Jurkat, Clone E6-1 (cell line): ENCODE data around the gene RBL2.
"Not testable (repeated sequence)": the region's sequence is repeated elsewhere in the genome, so short reads cannot be mapped to it uniquely, and the experiment has no call there.

ENCODE experiments used
- DNase-seq: peaks from one replicate; pipeline ENCODE4 v3.0.0-alpha.2; 2011; ENCODE audit warnings: low read depth, low spot score
- H3K4me3 ChIP-seq: 2 replicates; pipeline ENCODE4 v1.5.1; 2011; ENCODE audit warnings: mild to moderate bottlenecking, low read length, control low read depth, moderate library complexity

RBL2 gene

GRCh38 chr16:53523126-53523804 lies 89.0 kb downstream of the RBL2 start:
- no peak overlapping the region for H3K4me3 ChIP-seq
- no peak for DNase-seq

DNA sequence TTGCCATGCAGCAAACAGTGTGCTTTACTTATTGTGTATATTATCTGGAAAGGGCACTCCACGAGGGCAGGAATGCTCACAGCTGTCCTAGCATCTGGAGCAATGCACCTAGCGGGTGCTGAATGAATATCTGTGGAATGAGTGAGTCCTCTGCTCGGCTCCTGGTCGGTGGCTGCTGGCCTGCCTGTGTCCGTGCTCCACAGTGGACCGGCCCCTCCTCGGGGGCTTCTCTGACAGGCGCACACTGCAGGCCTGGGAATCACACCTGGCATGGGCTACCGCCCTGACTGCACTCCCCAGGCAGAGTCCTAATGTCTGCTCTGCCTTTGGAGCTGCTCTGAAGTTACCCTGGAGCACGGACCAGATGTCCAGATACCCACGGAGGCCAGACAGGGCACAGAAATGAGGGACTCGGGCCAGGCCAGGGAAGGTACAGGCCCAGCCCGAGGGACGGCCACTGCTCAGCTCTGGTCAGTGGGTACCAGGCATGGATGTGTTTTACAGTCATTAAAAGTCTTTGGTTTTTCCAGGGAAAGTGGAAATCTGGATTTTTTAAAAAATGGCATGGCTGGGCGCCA lies 89.8 kb downstream of the RBL2 start:
- no peak for DNase-seq
- no peak overlapping the region for H3K4me3 ChIP-seq

DNA sequence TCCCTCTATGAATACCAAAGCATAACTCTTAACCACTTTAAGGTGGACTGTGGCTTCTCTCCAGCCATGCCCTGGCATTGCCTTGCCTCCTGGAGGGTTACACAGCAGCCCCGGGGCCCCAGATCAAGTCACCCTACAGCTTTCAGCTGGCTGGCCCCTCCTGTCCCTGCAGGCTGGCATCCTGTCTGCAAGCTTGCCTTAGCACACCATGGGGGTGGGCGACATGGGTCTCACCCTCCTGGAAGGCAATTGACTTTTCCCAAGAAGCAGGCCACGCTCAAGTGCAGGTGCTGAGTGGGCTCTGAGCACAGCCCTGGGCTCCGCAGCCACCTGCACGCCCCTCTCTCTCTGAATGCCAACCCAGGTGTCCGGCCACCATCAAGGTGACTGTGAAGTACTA lies 94.5 kb downstream of the RBL2 start:
- no peak overlapping the region for H3K4me3 ChIP-seq
- no peak for DNase-seq

- no peak overlapping the region for H3K4me3 ChIP-seq
- DNase-seq = no peak
Observed at GRCh38 chr16:53529513-53529912, 95.2 kb downstream of the RBL2 start.

DNA sequence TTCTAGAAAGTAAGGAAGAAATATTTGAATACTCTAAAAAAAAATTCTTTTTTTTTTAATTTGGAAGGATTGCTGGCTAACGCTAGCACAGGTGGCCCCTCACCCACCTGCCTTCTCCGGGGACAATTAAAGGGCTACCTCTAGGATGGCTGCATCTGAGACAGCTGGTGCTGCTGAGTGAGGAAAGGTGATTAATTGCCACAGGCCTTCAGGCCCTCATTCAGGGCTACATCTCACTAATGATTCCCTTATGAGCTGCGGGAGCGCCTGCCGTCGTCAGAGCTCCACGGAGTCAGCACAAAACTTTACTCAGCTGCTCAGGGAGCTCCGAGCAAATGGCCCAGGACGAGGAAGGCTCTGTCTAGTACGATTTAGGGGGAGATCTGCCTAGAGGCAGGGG lies 95.8 kb downstream of the RBL2 start:
- no peak for DNase-seq
- no peak overlapping the region for H3K4me3 ChIP-seq

DNA sequence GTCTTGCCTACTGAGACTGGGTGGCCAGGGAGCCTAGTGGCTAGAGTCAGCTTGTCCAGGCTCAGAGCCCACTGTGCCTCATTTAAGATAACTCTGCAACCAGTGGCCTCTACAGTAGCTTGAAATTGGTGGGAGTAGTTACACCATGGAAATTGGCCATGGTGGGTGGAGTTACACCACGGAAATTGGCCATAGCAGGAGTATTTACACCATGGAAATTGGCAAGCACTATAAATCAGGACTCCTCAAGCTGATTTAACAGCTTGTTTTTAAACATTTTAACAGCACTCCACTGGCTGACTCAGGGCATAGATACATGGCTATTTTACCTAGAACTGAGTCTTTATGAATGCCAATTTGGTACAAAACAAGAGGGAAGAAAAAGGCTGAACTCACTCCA lies 96.5 kb downstream of the RBL2 start:
- no peak for DNase-seq
- H3K4me3 ChIP-seq = no peak overlapping the region

DNA sequence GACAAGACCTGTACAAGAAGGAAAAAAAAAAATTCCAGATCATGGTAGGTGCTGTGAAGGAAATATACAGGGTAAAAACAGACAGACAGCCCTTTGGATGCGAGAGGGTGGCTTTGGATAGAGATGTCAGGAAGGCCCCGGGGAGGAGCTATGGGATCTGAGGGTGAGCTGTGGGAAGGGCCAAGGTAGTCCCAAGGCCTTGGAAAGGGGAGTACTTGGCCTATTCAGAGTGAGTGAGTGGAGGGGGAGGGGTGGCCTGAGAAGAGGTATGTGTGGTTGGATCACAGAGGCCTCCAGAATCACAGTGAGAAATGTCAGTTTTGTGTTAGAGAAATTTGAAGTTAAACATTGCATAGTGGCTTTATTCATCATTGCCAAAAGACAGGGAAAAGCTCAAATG lies 99.9 kb downstream of the RBL2 start:
- no peak overlapping the region for H3K4me3 ChIP-seq
- no peak for DNase-seq

- DNase-seq = no peak
- no peak overlapping the region for H3K4me3 ChIP-seq
Observed at GRCh38 chr16:53537626-53538025, 103.4 kb downstream of the RBL2 start.

GRCh38 chr16:53539346-53539745 lies 105.1 kb downstream of the RBL2 start:
- not testable (repeated sequence) for H3K4me3 ChIP-seq, DNase-seq

DNA sequence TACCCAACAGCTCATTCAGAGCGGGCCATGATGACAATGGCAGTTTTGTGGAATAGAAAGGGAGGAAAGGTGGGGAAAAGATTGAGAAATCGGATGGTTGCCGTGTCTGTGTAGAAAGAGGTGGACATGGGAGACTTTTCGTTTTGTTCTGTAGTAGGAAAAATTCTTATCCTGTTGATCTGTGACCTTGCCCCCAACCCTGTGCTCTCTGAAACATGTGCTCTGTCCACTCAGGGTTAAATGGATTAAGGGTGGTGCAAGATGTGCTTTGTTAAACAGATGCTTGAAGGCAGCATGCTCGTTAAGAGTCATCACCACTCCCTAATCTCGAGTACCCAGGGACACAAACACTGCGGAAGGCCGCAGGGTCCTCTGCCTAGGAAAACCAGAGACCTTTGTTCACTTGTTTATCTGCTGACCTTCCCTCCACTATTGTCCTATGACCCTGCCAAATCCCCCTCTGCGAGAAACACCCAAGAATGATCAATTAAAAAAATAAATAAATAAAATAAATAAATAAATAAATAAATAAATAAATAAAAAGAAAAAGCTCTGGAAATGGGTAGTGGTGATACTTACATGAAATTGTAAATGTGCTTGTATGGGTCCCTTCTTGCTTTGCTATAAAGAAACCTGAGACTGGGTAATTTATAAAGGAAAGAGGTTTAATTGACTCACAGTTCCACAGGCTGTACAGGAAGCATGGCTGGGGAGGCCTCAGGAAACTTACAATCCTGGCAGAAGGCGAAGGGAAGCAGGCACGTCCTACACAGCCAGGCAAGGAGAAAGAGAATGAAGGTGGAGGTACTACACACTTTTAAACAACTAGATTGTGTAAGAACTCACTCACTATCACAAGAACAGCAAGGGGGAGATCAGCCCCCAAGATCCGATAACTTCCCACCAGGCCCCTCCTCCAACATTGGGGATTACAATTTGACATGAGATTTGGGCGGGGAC lies 105.8 kb downstream of the RBL2 start:
- not testable (repeated sequence) for DNase-seq, H3K4me3 ChIP-seq
